Neural cell (in vitro differentiated cells): Measurements from ENCODE around the gene TTC23. TPM values are rescaled to one million over a fixed set of nuclear protein-coding genes. Genes with fewer than 3 reads are reported as not detected.

Source experiments
- H2AFZ ChIP-seq: fragments of 200-600, 300-800 bp; sonication (generic), shearing (Covaris generic); 2 replicates; pipeline ENCODE4 v1.6.0; 2014; ENCODE audit warnings: low read depth, mild to moderate bottlenecking, antibody characterized with exemption, low read length, moderate library complexity
- H3F3A ChIP-seq: fragments of 200-600 bp; shearing (Covaris generic); 2 replicates; pipeline ENCODE4 v1.6.1; 2016; ENCODE audit warnings: mild to moderate bottlenecking, moderate library complexity, mixed read lengths, antibody characterized with exemption, low read length; ENCODE audit not compliant: insufficient read depth, poor library complexity, severe bottlenecking
- H3K27ac ChIP-seq: fragments of 200-600, 300-800 bp; sonication (generic), shearing (Covaris generic); 2 replicates; pipeline ENCODE4 v1.5.1; 2014; ENCODE audit warnings: mild to moderate bottlenecking, low read length, moderate library complexity
- H3K27me3 ChIP-seq: fragments of 300-800, 200-600 bp; sonication (generic), shearing (Covaris generic); 2 replicates; pipeline ENCODE4 v1.6.0; 2014; ENCODE audit warnings: mild to moderate bottlenecking, low read depth, low read length, moderate library complexity; ENCODE audit not compliant: insufficient read depth
- H3K36me3 ChIP-seq: fragments of 300-800, 200-600 bp; sonication (generic), shearing (Covaris generic); 2 replicates; pipeline ENCODE4 v1.5.1; 2014; ENCODE audit warnings: mild to moderate bottlenecking, antibody characterized with exemption, low read length, moderate library complexity; ENCODE audit not compliant: insufficient read depth
- H3K4me2 ChIP-seq: fragments of 300-800, 200-600 bp; sonication (generic), shearing (Covaris generic); 2 replicates; pipeline ENCODE4 v1.6.0; 2014; ENCODE audit warnings: mild to moderate bottlenecking, low read length
- H3K4me3 ChIP-seq: fragments of 300-800, 200-600 bp; sonication (generic), shearing (Covaris generic); 2 replicates; pipeline ENCODE4 v1.5.1; 2014; ENCODE audit warnings: mild to moderate bottlenecking, low read length, moderate library complexity
- H3K79me2 ChIP-seq: fragments of 200-600 bp; shearing (Covaris generic); replicated peaks from 2 replicates; pipeline ENCODE4 v1.6.0; 2014; ENCODE audit warnings: mild to moderate bottlenecking, low read length, moderate library complexity; ENCODE audit not compliant: insufficient read depth
- H3K9ac ChIP-seq: fragments of 300-800, 200-600 bp; sonication (generic), shearing (Covaris generic); 2 replicates; pipeline ENCODE4 v1.6.1; 2016; ENCODE audit warnings: mild to moderate bottlenecking, low read length, mixed read lengths
- H3K9me2 ChIP-seq: fragments of 200-600 bp; shearing (Covaris generic); 2 replicates; pipeline ENCODE4 v1.6.1; 2016; ENCODE audit warnings: mild to moderate bottlenecking, low read length, mixed read lengths; ENCODE audit not compliant: insufficient read depth
- H3K9me3 ChIP-seq: fragments of 200-600, 300-800 bp; sonication (generic), shearing (Covaris generic); 2 replicates; pipeline ENCODE4 v1.6.1; 2016; ENCODE audit warnings: mild to moderate bottlenecking, mixed run types, low read length, moderate library complexity, mixed read lengths
- H4K20me1 ChIP-seq: fragments of 200-600 bp; shearing (Covaris generic); 2 replicates; pipeline ENCODE4 v1.6.1; 2016; ENCODE audit warnings: mild to moderate bottlenecking, mixed run types; ENCODE audit not compliant: insufficient read depth
- CTCF ChIP-seq: fragments of 450-650 bp; IDR thresholded peaks from 2 replicates; pipeline ENCODE4 v1.5.1; 2014; ENCODE audit warnings: antibody characterized with exemption, mild to moderate bottlenecking, moderate library complexity; ENCODE audit not compliant: poor library complexity, severe bottlenecking
- EP300 ChIP-seq: fragments of 450-650 bp; conservative IDR thresholded peaks from 2 replicates; pipeline ENCODE4 v1.6.1; 2014; ENCODE audit warnings: antibody characterized with exemption, mild to moderate bottlenecking, moderate library complexity; ENCODE audit not compliant: poor library complexity, severe bottlenecking
- EZH2 ChIP-seq: fragments of 200-600, 300-800 bp; shearing (Covaris generic), sonication (generic); IDR thresholded peaks from 2 replicates; pipeline ENCODE4 v1.6.1; 2014; ENCODE audit warnings: antibody characterized with exemption, low read length, borderline replicate concordance, mild to moderate bottlenecking; ENCODE audit not compliant: insufficient read depth, poor library complexity, severe bottlenecking
- MXI1 ChIP-seq: fragments of 450-650 bp; conservative IDR thresholded peaks from 2 replicates; pipeline ENCODE4 v1.6.1; 2014; ENCODE audit warnings: antibody characterized with exemption, mild to moderate bottlenecking; ENCODE audit not compliant: poor library complexity, severe bottlenecking
- POLR2AphosphoS5 ChIP-seq: IDR thresholded peaks from 2 replicates; pipeline ENCODE4 v1.6.1; 2012
- RAD21 ChIP-seq: fragments of 450-650 bp; conservative IDR thresholded peaks from 2 replicates; pipeline ENCODE4 v1.6.1; 2014; ENCODE audit warnings: antibody characterized with exemption, mild to moderate bottlenecking, moderate library complexity
- REST ChIP-seq: IDR thresholded peaks from 2 replicates; pipeline ENCODE4 v1.6.1; 2012; ENCODE audit warnings: borderline replicate concordance
- SMC3 ChIP-seq: fragments of 450-650 bp; conservative IDR thresholded peaks from 2 replicates; pipeline ENCODE4 v1.6.1; 2014; ENCODE audit warnings: antibody characterized with exemption, mild to moderate bottlenecking, moderate library complexity; ENCODE audit not compliant: poor library complexity
- TAF1 ChIP-seq: IDR thresholded peaks from 2 replicates; pipeline ENCODE4 v1.6.1; 2012; ENCODE audit warnings: low read depth
- polyA plus RNA-seq: library from polyadenylated mRNA; depleted of rRNA; stranded (reverse); fragments of >200 nt; gene quantifications from 2 replicates; pipeline ENCODE4 v1.2.3, GENCODE V29; 2014

Gene TTC23
- polyA plus RNA-seq, 1 donor from 2014 or later = 6.2 TPM

GRCh38 chr15:99105514-99106341 lies 143.7 kb downstream of the TTC23 start:
- peak overlapping the region; percentile 63 for H3K9ac ChIP-seq
- no peaks in the 10 kb centered on the region for H3K36me3 ChIP-seq
- peak overlapping the region; percentile 68 for H3K4me2 ChIP-seq
- H3K9me3 ChIP-seq = no peaks in the 10 kb centered on the region
- H2AFZ ChIP-seq = peak overlapping the region; percentile 56
- peak overlapping the region; percentile 95 for H3K4me3 ChIP-seq
- no peak overlapping the region for H3K27ac ChIP-seq
- no peaks in the 10 kb centered on the region for H4K20me1 ChIP-seq
- TF ChIP-seq TAF1 = no peak
- TF ChIP-seq EZH2 = no peak
- TF ChIP-seq POLR2AphosphoS5 = peak; percentile 66
- no peak for TF ChIP-seq REST
- TF ChIP-seq SMC3 = peak; percentile 26
- peak; percentile 43 for TF ChIP-seq EP300
- peak; percentile 40 for TF ChIP-seq RAD21
- TF ChIP-seq MXI1 = peak; percentile 65
- TF ChIP-seq CTCF = peak; percentile 68
- H3K79me2 ChIP-seq = no peaks in the 10 kb centered on the region
- peaks cover 10% of the 10 kb centered on the region for H3K27me3 ChIP-seq
- H3K9me2 ChIP-seq = no peaks in the 10 kb centered on the region
- H3F3A ChIP-seq = no peaks in the 10 kb centered on the region

GRCh38 chr15:99104788-99105513 lies 144.4 kb downstream of the TTC23 start, which contains the start of gene SYNM:
TSS of gene SYNM (plus strand) at chr15:99105080. CDS start at chr15:99105200, 120 bp downstream.
- Histone ChIP-seq H3K79me2 (no peaks in the 10 kb centered on the region), H3K9me2 (no peaks in the 10 kb centered on the region), H4K20me1 (no peaks in the 10 kb centered on the region), H3K9me3 (no peaks in the 10 kb centered on the region), H3K9ac (peak within 1 kb of the TSS; percentile 63), H3K4me3 (peak within 1 kb of the TSS; percentile 95), H3K27ac (peak within 1 kb of the TSS; percentile 52), H3K4me2 (peak within 1 kb of the TSS; percentile 68), H3K36me3 (no peaks in the 10 kb centered on the region), H3F3A (no peaks in the 10 kb centered on the region), H2AFZ (peak within 1 kb of the TSS; percentile 56), H3K27me3 (peaks cover 17% of the 10 kb centered on the region)
- TF ChIP-seq REST (no peak), POLR2AphosphoS5 (peak; percentile 53), EZH2 (no peak), MXI1 (no peak), RAD21 (peak; percentile 50), EP300 (no peak), SMC3 (peak; percentile 59), CTCF (peak; percentile 78), TAF1 (peak; percentile 42)
